GM12878 (cell line): ENCODE data around the gene FIZ1. TPM values are rescaled to one million over a fixed set of nuclear protein-coding genes. Genes with fewer than 3 reads are reported as not detected.

Source experiments
- ATAC-seq: fragments of 200-7000 bp; cut with Tn5 transposase; 3 replicates; pipeline ENCODE4 v1.9.1; 2020; ENCODE audit warnings: mild to moderate bottlenecking, moderate library complexity
- BruUV-seq: library from RNA; stranded (reverse); fragments of 400-500 nt; replicated peaks from 2 replicates; lab custom pipeline; 2021; lab: Mats Ljungman, UMichigan
- CTCF ChIA-PET: fragments of 300-600 bp; sonication (Branson Sonifier 250); formaldehyde crosslinking; extraction: SDS; loops from one replicate; lab custom pipeline; 2021; ENCODE audit warnings: inconsistent platforms; lab: Yijun Ruan, JAX
- POLR2A ChIA-PET: fragments of 350-600 bp; formaldehyde crosslinking; extraction: SDS; loops from one replicate; lab custom pipeline; 2021; ENCODE audit warnings: inconsistent platforms; lab: Charles Lee
- RAD21 ChIA-PET: fragments of 300-600 bp; sonication (Branson Sonifier 250); formaldehyde crosslinking; loops from one replicate; lab custom pipeline; 2023; ENCODE audit warnings: antibody characterized with exemption; ENCODE audit not compliant: unreplicated experiment; lab: Charles Lee
- SMC1A ChIA-PET: fragments of 300-600 bp; sonication (Branson Sonifier 250); formaldehyde crosslinking; loops from one replicate; lab custom pipeline; 2023; ENCODE audit not compliant: unreplicated experiment, uncharacterized antibody; lab: Charles Lee
- DNase-seq: peaks from one replicate; pipeline ENCODE4 v3.0.0-alpha.2; 2011; ENCODE audit warnings: low read depth, low spot score
- FAIRE-seq: peaks from 3 replicates; lab custom pipeline; 2011; peaks lifted over from hg19 to GRCh38; lab: Jason Lieb, UNC
- H2AFZ ChIP-seq: 2 replicates; pipeline ENCODE4 v1.6.0; 2011; ENCODE audit warnings: low read depth, low read length, control low read depth; ENCODE audit not compliant: control insufficient read depth
- H3K27ac ChIP-seq: 2 replicates; pipeline ENCODE4 v1.5.1; 2011; ENCODE audit warnings: control low read depth; ENCODE audit not compliant: control insufficient read depth, insufficient read depth
- H3K27me3 ChIP-seq, 2 experiments: replicated peaks in 1 of 2; 2 replicates each; pipeline versions ENCODE4 v1.6.0 to v1.6.1; 2011; ENCODE audit warnings: low read length in 1 of 2; ENCODE audit not compliant: control insufficient read depth in 2 of 2, insufficient read depth in 2 of 2
- H3K36me3 ChIP-seq, 2 experiments: 2 replicates each; pipeline ENCODE4 v1.5.1; 2011; ENCODE audit warnings: low read length in 1 of 2; ENCODE audit not compliant: control insufficient read depth in 2 of 2, insufficient read depth in 2 of 2
- H3K4me1 ChIP-seq: 2 replicates; pipeline ENCODE4 v1.6.1; 2011; ENCODE audit warnings: mild to moderate bottlenecking, low read length, moderate library complexity, mixed read lengths; ENCODE audit not compliant: control insufficient read depth, insufficient read depth
- H3K4me2 ChIP-seq: 2 replicates; pipeline ENCODE4 v1.6.0; 2011; ENCODE audit warnings: control low read depth; ENCODE audit not compliant: control insufficient read depth, insufficient read depth
- H3K4me3 ChIP-seq: fragments of 200-600 bp; sonication (generic); 2 replicates; pipeline ENCODE4 v1.5.1; 2016
- H3K79me2 ChIP-seq: 2 replicates; pipeline ENCODE4 v1.6.0; 2011; ENCODE audit warnings: low read length; ENCODE audit not compliant: control insufficient read depth, insufficient read depth
- H3K9ac ChIP-seq: 2 replicates; pipeline ENCODE4 v1.8.0; 2011; ENCODE audit warnings: low read length, control low read depth, mixed read lengths; ENCODE audit not compliant: control insufficient read depth, insufficient read depth
- H3K9me3 ChIP-seq: replicated peaks from 3 replicates; pipeline ENCODE4 v1.5.1; 2011; ENCODE audit warnings: mild to moderate bottlenecking, low read length; ENCODE audit not compliant: control insufficient read depth, insufficient read depth
- H4K20me1 ChIP-seq: 2 replicates; pipeline ENCODE4 v1.6.0; 2011; ENCODE audit not compliant: control insufficient read depth, insufficient read depth
- CBX5 ChIP-seq: sonication (generic); IDR thresholded peaks from 2 replicates; pipeline ENCODE4 v1.6.1; 2016; ENCODE audit warnings: low read depth, moderate library complexity, mild to moderate bottlenecking, inconsistent platforms
- E2F4 ChIP-seq: IDR thresholded peaks from 2 replicates; pipeline ENCODE4 v1.6.1; 2012; ENCODE audit warnings: low read depth, low read length, improper control_type of control experiment
- EP300 ChIP-seq, 2 experiments: fragments of 150-350 bp in 1 of 2; IDR thresholded peaks; 2 replicates each; pipeline ENCODE4 v1.6.1; 2011 to 2012; ENCODE audit warnings: low read depth in 2 of 2, low read length in 2 of 2, borderline replicate concordance in 1 of 2, improper control_type of control experiment in 1 of 2, inconsistent platforms in 1 of 2; ENCODE audit not compliant: control insufficient read depth in 1 of 2
- ESRRA ChIP-seq: IDR thresholded peaks from 2 replicates; pipeline ENCODE4 v1.6.1; 2012; ENCODE audit warnings: mild to moderate bottlenecking, low read length, improper control_type of control experiment
- FOXM1 ChIP-seq: IDR thresholded peaks from 2 replicates; pipeline ENCODE4 v1.6.1; 2012; ENCODE audit warnings: low read depth, mild to moderate bottlenecking, inconsistent platforms, low read length, moderate library complexity
- JUNB ChIP-seq: IDR thresholded peaks from 2 replicates; pipeline ENCODE4 v1.6.1; 2016; ENCODE audit warnings: antibody characterized with exemption, mild to moderate bottlenecking
- MAX ChIP-seq: IDR thresholded peaks from 2 replicates; pipeline ENCODE4 v1.6.1; 2012; ENCODE audit warnings: low read depth, low read length, improper control_type of control experiment
- MYB ChIP-seq: fragments of 150-350 bp; IDR thresholded peaks from 2 replicates; pipeline ENCODE4 v1.6.1; 2014; ENCODE audit warnings: mild to moderate bottlenecking, low read depth, low read length, borderline replicate concordance
- NR2F1 ChIP-seq: fragments of 450-650 bp; conservative IDR thresholded peaks from 2 replicates; pipeline ENCODE4 v1.6.1; 2017; ENCODE audit warnings: mild to moderate bottlenecking
- RBBP5 ChIP-seq: fragments of 200-600 bp; sonication (generic); conservative IDR thresholded peaks from 2 replicates; pipeline ENCODE4 v1.6.1; 2016
- SREBF1 ChIP-seq: IDR thresholded peaks from 2 replicates; pipeline ENCODE4 v1.6.1; 2012; ENCODE audit warnings: mild to moderate bottlenecking, low read length
- WRNIP1 ChIP-seq: IDR thresholded peaks from 2 replicates; pipeline ENCODE4 v1.6.1; 2011; ENCODE audit warnings: low read depth, low read length, improper control_type of control experiment, borderline replicate concordance
- ZBTB4 ChIP-seq: fragments of 450-650 bp; formaldehyde crosslinking; IDR thresholded peaks from 2 replicates; pipeline ENCODE4 v1.4.0; 2022; ENCODE audit warnings: mild to moderate bottlenecking, moderate library complexity
- whole genome bisulfite sequencing: methylation state at CpG from one replicate; pipeline ENCODE4 v1.1.6; 2016; ENCODE audit warnings: low lambda C conversion rate; ENCODE audit not compliant: insufficient replicate concordance, insufficient coverage; ENCODE audit errors: missing lambda C conversion rate; 5-methylcytosine and 5-hydroxymethylcytosine counted together
- in situ Hi-C: fragments of 300-500 bp; cut with MboI; formaldehyde crosslinking; loops from 9 replicates; pipeline ENCODE4 v1.14.3; 2018; ENCODE audit warnings: mixed read lengths
- intact Hi-C: fragments of 100-400 bp; cut with micrococcal nuclease; formaldehyde crosslinking; loops from one replicate; pipeline ENCODE4 v1.14.2; 2022; ENCODE audit not compliant: unreplicated experiment
- polyA plus RNA-seq, 11 experiments: library from polyadenylated mRNA; depleted of rRNA in 4 of 11; unstranded in 6 of 11; stranded (reverse) in 5 of 11; fragments of >200 nt; fragmentation: Nextera tagmentation in 4 of 11; fragmentation: Illumina TruSeq in 1 of 11; extraction: Ambion mirVana in 4 of 11; extraction: Trizol in 1 of 11; gene quantifications; 1 replicate in 1 of 11; 2 replicates in 10 of 11; pipeline versions ENCODE4 v1.2.1 to v1.2.3, GENCODE V29; 2011 to 2016; ENCODE audit warnings: inconsistent platforms in 2 of 11, missing spikeins in 2 of 11, low read depth in 1 of 11
- total RNA-seq, 4 experiments: library from RNA; depleted of rRNA in 3 of 4; stranded (reverse); fragments of >200 nt in 3 of 4; fragmentation: Illumina TruSeq in 1 of 4; extraction: Trizol in 1 of 4; gene quantifications; 2 replicates each; pipeline versions ENCODE4 v1.2.1 to v1.2.3, GENCODE V29; 2013 to 2021

FIZ1 gene
- total and polyA plus RNA-seq, 10 of the 15 experiments (the other 5 are each of a cell fraction or from before 2014, with no cell fraction given) = 0.60 to 16.8 (median 4.2) TPM

DNA sequence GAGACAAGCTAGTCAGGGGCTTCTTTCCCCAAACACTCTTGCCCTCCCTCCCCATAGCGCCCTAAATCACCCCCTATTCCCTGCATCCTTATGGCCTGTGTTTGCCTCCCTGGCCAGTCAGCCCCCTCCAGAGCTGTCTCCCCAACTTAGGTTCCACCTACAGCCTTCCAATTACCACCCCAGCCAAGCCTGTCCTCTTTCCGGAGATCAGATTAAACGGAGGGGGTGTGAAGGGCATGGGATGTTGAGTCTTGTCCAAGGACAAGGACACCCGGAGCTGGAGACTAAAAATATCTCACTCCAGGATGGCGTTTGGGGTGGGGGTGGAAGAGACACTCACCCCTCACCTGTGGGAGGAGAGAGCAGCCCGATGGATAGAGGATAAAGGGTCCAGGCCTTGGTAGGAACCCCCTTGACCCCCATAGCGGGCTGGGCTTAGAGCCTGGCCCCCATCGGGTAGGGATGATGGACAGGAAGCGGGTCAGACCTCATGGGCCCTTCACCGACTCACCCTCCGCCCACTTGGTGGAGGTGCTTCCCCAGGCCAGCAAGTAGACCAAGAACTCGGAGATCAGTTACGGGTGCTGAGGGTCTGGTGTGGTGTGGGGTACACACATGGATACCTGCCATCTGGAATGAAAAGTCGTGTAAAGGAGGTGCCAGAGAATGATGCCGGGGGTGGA, 12.1 kb upstream of the FIZ1 start (continued):
- no peak for TF ChIP-seq ZBTB4

GRCh38 chr19:55609326-55609725, 10.0 kb upstream of the FIZ1 start:
- intact Hi-C loops (no loop called here), in situ Hi-C loops (no loop called here)
- no peak overlapping the region for H3K27ac ChIP-seq
- peaks cover 31% of the 10 kb centered on the region for H3K79me2 ChIP-seq
- no peak for DNase-seq
- H3K4me1 ChIP-seq = peaks cover 7% of the 10 kb centered on the region
- no peak for TF ChIP-seq SREBF1
- TF ChIP-seq EP300 (IDR thresholded peaks at IDR 0.05; ENCODE audit: borderline replicate concordance in 1 of 2, control insufficient read depth in 1 of 2, low read depth in 2 of 2, low read length in 2 of 2) = no peak
- no peak for TF ChIP-seq MAX
- TF ChIP-seq CBX5 = no peak
- TF ChIP-seq NR2F1 = no peak
- no peak for TF ChIP-seq ESRRA
- no peak for TF ChIP-seq RBBP5
- no peak for TF ChIP-seq WRNIP1
- TF ChIP-seq MYB = no peak
- no peak for TF ChIP-seq FOXM1
- no peak for TF ChIP-seq JUNB
- TF ChIP-seq E2F4 = no peak
- no peak overlapping the region for H3K4me3 ChIP-seq
- H3K4me2 ChIP-seq = no peak overlapping the region
- H3K9ac ChIP-seq = no peak overlapping the region
- SMC1A ChIA-PET = no interaction called here
- WGBS = 88% methylated on average over 5 of the region's 5 CpGs
- CTCF ChIA-PET = interaction anchor here (0.7 kb wide), 1 partner anchor 125 kb away, joined by 3 read pairs; no protein-coding TSS in a partner anchor
- no peak for ATAC-seq
- FAIRE-seq = no peak
- H3K9me3 ChIP-seq = peaks cover 2% of the 10 kb centered on the region; the same call in 1 of the 3 replicates
- no peak overlapping the region for H2AFZ ChIP-seq
- peaks cover 0 to 12% of the 10 kb centered on the region in 2 experiments for H3K36me3 ChIP-seq
- peaks cover 3% of the 10 kb centered on the region; the same call in 1 of the 2 replicates for H4K20me1 ChIP-seq
- POLR2A ChIA-PET = interaction anchor here (1.2 kb wide), 1 partner anchor 10 kb away, joined by 3 read pairs; the partner anchor contains the start of gene FIZ1
- no TSS peak for BruUV-seq
- RAD21 ChIA-PET = no interaction called here
- no peaks in the 10 kb centered on the region for H3K27me3 ChIP-seq
